Panc1 (cell line): Measurements from ENCODE around the gene MICALL2. TPM values are rescaled to one million over a fixed set of nuclear protein-coding genes. Genes with fewer than 3 reads are reported as not detected.
A peak's percentile ranks its signal among the peaks of the same experiment; 100 is the strongest.
"Not testable (repeated sequence)": the region's sequence is repeated elsewhere in the genome, so short reads cannot be mapped to it uniquely, and the experiment has no call there.

Source experiments
- ATAC-seq: fragments of 200-7000 bp; cut with Tn5 transposase; 2 replicates; pipeline ENCODE4 v1.9.1; 2020; ENCODE audit warnings: mild to moderate bottlenecking, moderate library complexity
- BruUV-seq: library from RNA; stranded (reverse); fragments of 400-500 nt; replicated peaks from 2 replicates; lab custom pipeline; 2021; lab: Mats Ljungman, UMichigan
- CTCF ChIA-PET: fragments of 300-600 bp; sonication (Branson Sonifier 250); formaldehyde crosslinking; loops from one replicate; lab custom pipeline; 2022; ENCODE audit warnings: antibody characterized with exemption; lab: Charles Lee
- POLR2A ChIA-PET: fragments of 300-600 bp; sonication (Branson Sonifier 250); formaldehyde crosslinking; loops from one replicate; lab custom pipeline; 2022; ENCODE audit warnings: antibody characterized with exemption; lab: Charles Lee
- DNase-seq: peaks from one replicate; pipeline ENCODE4 v3.0.0-alpha.2; 2010; ENCODE audit warnings: low read depth, low spot score
- H3K27ac ChIP-seq: 2 replicates; pipeline ENCODE4 v1.5.1; 2011; ENCODE audit warnings: mild to moderate bottlenecking, low read length, inconsistent platforms
- H3K27me3 ChIP-seq: fragments of 200-500 bp; sonication (Bioruptor generic); 2 replicates; pipeline ENCODE4 v1.6.0; 2014; ENCODE audit warnings: low read length, inconsistent platforms; ENCODE audit not compliant: control insufficient read depth, insufficient read depth
- H3K36me3 ChIP-seq: fragments of 200-500 bp; sonication (Bioruptor generic); 2 replicates; pipeline ENCODE4 v1.5.1; 2014; ENCODE audit warnings: inconsistent platforms, mild to moderate bottlenecking, low read length, moderate library complexity; ENCODE audit not compliant: control insufficient read depth, insufficient read depth
- H3K4me1 ChIP-seq: 2 replicates; pipeline ENCODE4 v1.5.1; 2011; ENCODE audit warnings: inconsistent platforms, mild to moderate bottlenecking, low read length, moderate library complexity; ENCODE audit not compliant: control insufficient read depth, insufficient read depth
- H3K4me3 ChIP-seq, 2 experiments: 2 replicates each; pipeline ENCODE4 v1.5.1; 2011 to 2012; ENCODE audit warnings: low read depth in 2 of 2, low read length in 2 of 2, mild to moderate bottlenecking in 2 of 2, inconsistent platforms in 1 of 2, moderate library complexity in 1 of 2
- H3K9me3 ChIP-seq: fragments of 200-500 bp; sonication (Bioruptor generic); 2 replicates; pipeline ENCODE4 v1.5.1; 2014; ENCODE audit warnings: low read depth, mild to moderate bottlenecking, inconsistent platforms, low read length, moderate library complexity; ENCODE audit not compliant: control insufficient read depth, insufficient read depth
- CTCF ChIP-seq: fragments of 450-650 bp; IDR thresholded peaks from 2 replicates; pipeline ENCODE4 v1.5.1; 2017; ENCODE audit warnings: mild to moderate bottlenecking
- REST ChIP-seq, 2 experiments: IDR thresholded peaks; 2 replicates each; pipeline ENCODE4 v1.6.1; 2011 to 2012; ENCODE audit warnings: low read depth in 2 of 2, control low read depth in 1 of 2, low read length in 1 of 2, mild to moderate bottlenecking in 1 of 2, moderate library complexity in 1 of 2; ENCODE audit not compliant: insufficient read depth in 1 of 2
- TCF7L2 ChIP-seq: IDR thresholded peaks from 2 replicates; pipeline ENCODE4 v1.6.1; 2011; ENCODE audit warnings: mild to moderate bottlenecking, low read depth, low read length, inconsistent platforms
- in situ Hi-C: cut with HindIII; loops from 2 replicates; pipeline ENCODE4 v1.10.0; 2016; ENCODE audit warnings: low sequenced_read_pairs, low pct_unique_long_range_greater_than_20kb
- intact Hi-C: fragments of 100-400 bp; cut with micrococcal nuclease; formaldehyde crosslinking; loops from one replicate; pipeline ENCODE4 v1.10.0; 2022; ENCODE audit not compliant: unreplicated experiment
- total RNA-seq: library from RNA; stranded (reverse); gene quantifications from one replicate; pipeline ENCODE4 v1.2.1, GENCODE V29; 2021; ENCODE audit not compliant: unreplicated experiment

The MICALL2 gene
- total RNA-seq, 1 experiment from 2014 or later, result 144 TPM

GRCh38 chr7:1446620-1447032 lies 12.6 kb downstream of the MICALL2 start:
- intact Hi-C loops (no loop called here), in situ Hi-C loops (no loop called here)
- DNase-seq (no peak), ATAC-seq (peak; percentile 54)
- Histone ChIP-seq H3K9me3 (no peaks in the 10 kb centered on the region), H3K36me3 (no peaks in the 10 kb centered on the region; the same call in 1 of the 2 replicates), H3K4me3 (no peak overlapping the region), H3K4me1 (peaks cover 53% of the 10 kb centered on the region), H3K27me3 (no peaks in the 10 kb centered on the region), H3K27ac (peak overlapping the region; percentile 90)
- CTCF ChIA-PET, result interaction anchor here (0.6 kb wide), 1 partner anchor 58 kb away, joined by 3 read pairs; no protein-coding TSS in a partner anchor
- no TSS peak for BruUV-seq
- TF ChIP-seq TCF7L2 (no peak), REST (IDR thresholded peaks at IDR 0.05; ENCODE audit: insufficient read depth in 1 of 2, low read depth in 2 of 2, low read length in 1 of 2) (no peak)
- POLR2A ChIA-PET, result no interaction called here

GRCh38 chr7:1446026-1446425 lies 13.2 kb downstream of the MICALL2 start:
- in situ Hi-C loops, DNase-seq, H3K4me3 ChIP-seq, H3K9me3 ChIP-seq, CTCF ChIA-PET, BruUV-seq, ATAC-seq, intact Hi-C loops, H3K36me3 ChIP-seq, POLR2A ChIA-PET, H3K27me3 ChIP-seq: not testable (repeated sequence)
- H3K4me1 ChIP-seq, result peaks cover 47% of the 10 kb centered on the region
- H3K27ac ChIP-seq, result peak overlapping the region; percentile 70

GRCh38 chr7:1445341-1445740 lies 13.9 kb downstream of the MICALL2 start:
- H3K27me3 ChIP-seq, result no peaks in the 10 kb centered on the region
- no peaks in the 10 kb centered on the region; the same call in 1 of the 2 replicates for H3K36me3 ChIP-seq
- intact Hi-C loops, result no loop called here
- H3K27ac ChIP-seq, result peak overlapping the region; percentile 70
- DNase-seq, result no peak
- ChIA-PET CTCF (no interaction called here), POLR2A (no interaction called here)
- H3K4me1 ChIP-seq, result peaks cover 40% of the 10 kb centered on the region
- ATAC-seq, result no peak
- no peak for TF ChIP-seq REST (IDR thresholded peaks at IDR 0.05; ENCODE audit: insufficient read depth in 1 of 2, low read depth in 2 of 2, low read length in 1 of 2)
- no peak for TF ChIP-seq CTCF
- H3K9me3 ChIP-seq, result no peaks in the 10 kb centered on the region
- BruUV-seq, result no TSS peak
- H3K4me3 ChIP-seq, result no peak overlapping the region
- in situ Hi-C loops, result no loop called here
